Measurements from ENCODE around the gene LRTM2.

Gene LRTM2

GRCh38 chr12:1798641-1799020 is 21.7 kb upstream of the LRTM2 start:
- DNase-seq, result no peak

GRCh38 chr12:1799051-1799881 is 21.1 kb upstream of the LRTM2 start:
- no peak for DNase-seq

- no peak for DNase-seq
These were observed 20.4 kb upstream of the LRTM2 start for GRCh38 chr12:1799882-1800400.

GRCh38 chr12:1800401-1801302 is 19.7 kb upstream of the LRTM2 start:
- DNase-seq, result peak; percentile 60

GRCh38 chr12:1801303-1801975 is 18.9 kb upstream of the LRTM2 start:
- DNase-seq, result no peak

- DNase-seq, result no peak
These were observed 16.6 kb upstream of the LRTM2 start for GRCh38 chr12:1803736-1804135.

- DNase-seq, result peak; percentile 92
These were observed 15.6 kb upstream of the LRTM2 start for GRCh38 chr12:1804545-1805332.

GRCh38 chr12:1805441-1806081 is 14.8 kb upstream of the LRTM2 start:
- DNase-seq, result no peak

GRCh38 chr12:1806301-1807086 is 13.9 kb upstream of the LRTM2 start:
- no peak for DNase-seq

GRCh38 chr12:1807087-1807860 is 13.1 kb upstream of the LRTM2 start:
- DNase-seq, result no peak

- DNase-seq, result no peak
These were observed 12.1 kb upstream of the LRTM2 start for GRCh38 chr12:1808036-1808797.

GRCh38 chr12:1808798-1809480 is 11.4 kb upstream of the LRTM2 start:
- DNase-seq, result no peak

- DNase-seq, result no peak
These were observed 10.7 kb upstream of the LRTM2 start for GRCh38 chr12:1809591-1810190.

GRCh38 chr12:1810201-1810930 is 10.0 kb upstream of the LRTM2 start:
- no peak for DNase-seq

- DNase-seq, result no peak
These were observed 9.5 kb upstream of the LRTM2 start for GRCh38 chr12:1810931-1811280.

- no peak for DNase-seq
These were observed 9.0 kb upstream of the LRTM2 start for GRCh38 chr12:1811281-1811947.

- no peak for DNase-seq
These were observed 8.4 kb upstream of the LRTM2 start for GRCh38 chr12:1811948-1812291.

Data from fibroblast of skin of right quadriceps (primary cell).